Kidney epithelial cell (primary cell): ENCODE measurements around the gene HS3ST4. TPM values are rescaled to one million over a fixed set of nuclear protein-coding genes. Genes with fewer than 3 reads are reported as not detected.

Source experiments
- DNase-seq: peaks from one replicate; pipeline ENCODE4 v3.0.0-alpha.2; 2010; ENCODE audit warnings: low read depth
- H3K27me3 ChIP-seq: 2 replicates; pipeline ENCODE4 v1.6.0; 2011; ENCODE audit warnings: low read length; ENCODE audit not compliant: control insufficient read depth, insufficient read depth
- H3K36me3 ChIP-seq: 2 replicates; pipeline ENCODE4 v1.5.1; 2011; ENCODE audit warnings: low read length; ENCODE audit not compliant: control insufficient read depth, insufficient read depth
- H3K4me3 ChIP-seq: 2 replicates; pipeline ENCODE4 v1.5.1; 2011; ENCODE audit warnings: low read depth, mild to moderate bottlenecking, control low read depth, low read length
- total RNA-seq: library from RNA; depleted of rRNA; stranded (reverse); fragments of >200 nt; gene quantifications from 2 replicates; pipeline ENCODE4 v1.2.3, GENCODE V29; 2015
- TF ChIP-seq, protein P1 (sequence below): IDR thresholded peaks from 2 replicates; pipeline ENCODE4 v1.5.1; 2011; ENCODE audit warnings: mild to moderate bottlenecking, moderate library complexity, low read length, control low read depth, inconsistent platforms; ENCODE audit not compliant: insufficient read depth, poor library complexity, severe bottlenecking

HS3ST4 gene
- total RNA-seq, 1 donor from 2014 or later: 0.21 TPM

DNA sequence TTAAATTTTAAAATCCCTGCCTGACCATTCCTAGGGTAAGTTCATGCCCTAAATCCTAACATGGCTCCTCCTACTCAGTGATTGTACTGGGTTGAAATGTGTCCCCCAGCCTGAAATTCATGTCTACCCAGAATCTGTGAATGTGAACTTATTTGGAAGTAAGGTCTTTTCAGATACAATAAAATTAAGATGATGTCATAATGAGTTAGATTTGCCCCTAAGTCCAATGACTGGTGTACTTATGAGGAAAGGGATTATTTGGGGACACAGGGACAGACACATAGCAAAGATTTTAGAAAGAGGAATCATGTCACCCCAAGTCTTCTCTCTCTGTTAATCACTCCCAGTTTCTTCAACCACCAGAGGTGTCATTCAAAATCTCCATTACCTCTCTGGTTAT, 185.3 kb downstream of the HS3ST4 start:
- DNase-seq: no peak
- Histone ChIP-seq H3K4me3 (no peak overlapping the region), H3K36me3 (no peaks in the 10 kb centered on the region), H3K27me3 (no peaks in the 10 kb centered on the region)
- TF ChIP-seq, protein P1, sequence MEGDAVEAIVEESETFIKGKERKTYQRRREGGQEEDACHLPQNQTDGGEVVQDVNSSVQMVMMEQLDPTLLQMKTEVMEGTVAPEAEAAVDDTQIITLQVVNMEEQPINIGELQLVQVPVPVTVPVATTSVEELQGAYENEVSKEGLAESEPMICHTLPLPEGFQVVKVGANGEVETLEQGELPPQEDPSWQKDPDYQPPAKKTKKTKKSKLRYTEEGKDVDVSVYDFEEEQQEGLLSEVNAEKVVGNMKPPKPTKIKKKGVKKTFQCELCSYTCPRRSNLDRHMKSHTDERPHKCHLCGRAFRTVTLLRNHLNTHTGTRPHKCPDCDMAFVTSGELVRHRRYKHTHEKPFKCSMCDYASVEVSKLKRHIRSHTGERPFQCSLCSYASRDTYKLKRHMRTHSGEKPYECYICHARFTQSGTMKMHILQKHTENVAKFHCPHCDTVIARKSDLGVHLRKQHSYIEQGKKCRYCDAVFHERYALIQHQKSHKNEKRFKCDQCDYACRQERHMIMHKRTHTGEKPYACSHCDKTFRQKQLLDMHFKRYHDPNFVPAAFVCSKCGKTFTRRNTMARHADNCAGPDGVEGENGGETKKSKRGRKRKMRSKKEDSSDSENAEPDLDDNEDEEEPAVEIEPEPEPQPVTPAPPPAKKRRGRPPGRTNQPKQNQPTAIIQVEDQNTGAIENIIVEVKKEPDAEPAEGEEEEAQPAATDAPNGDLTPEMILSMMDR: no peak

GRCh38 chr16:25886598-25886997, 194.8 kb downstream of the HS3ST4 start:
- H3K4me3 ChIP-seq: no peak overlapping the region
- H3K27me3 ChIP-seq: no peaks in the 10 kb centered on the region
- no peaks in the 10 kb centered on the region for H3K36me3 ChIP-seq
- TF ChIP-seq, protein P1: no peak
- DNase-seq: no peak

- TF ChIP-seq, protein P1: no peak
- no peak overlapping the region for H3K4me3 ChIP-seq
- H3K27me3 ChIP-seq: no peaks in the 10 kb centered on the region
- no peaks in the 10 kb centered on the region for H3K36me3 ChIP-seq
- no peak for DNase-seq
Observed at GRCh38 chr16:25888868-25889267, 197.1 kb downstream of the HS3ST4 start.

- no peak for DNase-seq
- no peaks in the 10 kb centered on the region for H3K27me3 ChIP-seq
- H3K36me3 ChIP-seq: no peaks in the 10 kb centered on the region
- H3K4me3 ChIP-seq: no peak overlapping the region
- TF ChIP-seq, protein P1: no peak
Observed at GRCh38 chr16:25893332-25893731, 201.6 kb downstream of the HS3ST4 start.

DNA sequence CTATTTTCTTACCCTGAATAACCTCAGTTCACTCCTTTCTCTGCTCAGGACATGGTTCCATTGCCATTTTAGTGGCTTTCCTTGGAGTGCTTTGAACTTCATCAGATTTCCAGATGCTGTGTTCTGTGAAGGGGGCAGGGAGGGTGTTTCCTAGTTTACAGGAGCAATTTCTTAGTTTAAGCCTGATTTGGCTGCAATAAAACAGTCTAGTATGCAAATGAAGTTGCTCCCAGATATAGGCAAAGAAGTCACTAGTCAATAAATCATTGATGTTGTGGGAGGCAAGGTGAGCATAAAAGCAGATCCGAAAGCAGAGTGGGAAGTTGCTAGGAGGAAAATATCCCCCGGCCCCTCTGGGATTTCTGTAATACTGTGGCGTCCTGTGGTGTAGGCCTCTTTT, 202.3 kb downstream of the HS3ST4 start:
- no peak for DNase-seq
- Histone ChIP-seq H3K27me3 (no peaks in the 10 kb centered on the region), H3K36me3 (no peaks in the 10 kb centered on the region), H3K4me3 (no peak overlapping the region)
- TF ChIP-seq, protein P1: no peak

DNA sequence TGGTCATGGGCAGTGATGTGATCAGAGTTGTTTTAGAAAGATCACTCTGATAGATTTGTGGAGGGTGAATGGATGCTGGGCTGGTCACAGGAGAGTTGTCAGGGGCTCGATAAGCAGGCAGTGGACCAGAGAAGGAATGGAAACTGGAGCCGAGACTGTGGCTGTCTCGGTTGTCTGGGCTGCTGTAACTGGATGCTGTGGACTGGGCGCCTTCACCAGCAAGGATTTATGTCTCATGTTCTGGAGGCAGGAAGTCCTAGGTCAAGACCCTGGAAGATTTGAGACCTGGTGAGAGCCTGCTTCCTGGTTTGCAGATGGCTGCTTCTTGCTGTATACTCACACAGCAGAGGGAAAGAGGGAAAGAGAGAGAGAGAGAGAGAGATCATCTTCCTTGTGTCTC, 203.6 kb downstream of the HS3ST4 start:
- DNase-seq: no peak
- TF ChIP-seq, protein P1: no peak
- Histone ChIP-seq H3K4me3 (no peak overlapping the region), H3K36me3 (no peaks in the 10 kb centered on the region), H3K27me3 (no peaks in the 10 kb centered on the region)
